HG02973 (cell line): ENCODE data around the gene ZNF529.
"Not testable (repeated sequence)": the region's sequence is repeated elsewhere in the genome, so short reads cannot be mapped to it uniquely, and the experiment has no call there.

Source experiments
- ATAC-seq: cut with Tn5 transposase; IDR thresholded peaks from one replicate; pipeline ENCODE4 v1.9.1; 2021; ENCODE audit warnings: moderate library complexity; ENCODE audit not compliant: unreplicated experiment

The ZNF529 gene

DNA sequence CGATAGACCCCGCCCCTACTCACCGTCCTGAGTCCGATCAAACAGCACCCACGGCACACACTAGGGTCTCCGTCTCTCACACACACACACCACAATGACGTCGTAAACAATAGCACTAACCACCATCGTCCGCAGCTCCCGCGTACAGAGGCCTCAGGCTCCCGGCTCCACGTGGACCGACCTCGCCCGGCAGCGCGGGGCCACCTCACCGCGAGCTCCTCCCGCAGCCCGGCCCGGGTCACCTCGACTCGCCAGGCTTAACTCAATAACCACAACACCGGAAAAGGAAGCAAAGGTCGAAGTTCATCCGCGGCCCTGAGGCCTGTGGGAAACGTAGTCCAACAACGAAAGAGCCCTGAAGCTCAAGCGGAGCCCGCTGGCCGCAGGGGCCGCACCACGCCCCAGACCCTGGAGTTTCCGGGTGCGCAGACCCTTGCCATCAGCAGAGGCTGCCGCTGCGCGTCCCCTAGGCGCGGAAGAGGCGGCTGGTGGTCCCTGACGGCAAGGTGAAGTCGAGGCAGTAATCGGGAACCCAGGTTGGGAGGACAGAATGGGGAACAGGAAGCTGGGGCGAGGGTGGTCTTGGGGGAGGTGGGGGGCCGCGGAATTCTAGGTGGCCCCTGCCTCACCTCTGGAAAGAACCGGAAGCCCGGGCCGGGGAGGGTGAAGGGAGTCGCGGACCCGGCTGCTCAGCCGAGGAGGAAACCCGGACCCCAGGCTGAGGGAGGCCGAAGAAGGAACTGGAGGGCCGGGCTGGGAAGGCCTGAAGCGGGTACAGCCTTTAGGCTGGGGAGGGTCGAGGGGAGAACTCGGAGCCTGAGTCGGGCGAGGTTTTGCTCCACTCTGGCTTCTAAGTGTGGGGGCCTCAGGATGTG is at the start of gene ZNF529:
Gene ZNF529, minus strand, starts transcription at position 273 of the 875 bp plus-strand sequence. CDS start 946 bp downstream, outside the sequence.
- ATAC-seq, result peak; percentile 80

DNA sequence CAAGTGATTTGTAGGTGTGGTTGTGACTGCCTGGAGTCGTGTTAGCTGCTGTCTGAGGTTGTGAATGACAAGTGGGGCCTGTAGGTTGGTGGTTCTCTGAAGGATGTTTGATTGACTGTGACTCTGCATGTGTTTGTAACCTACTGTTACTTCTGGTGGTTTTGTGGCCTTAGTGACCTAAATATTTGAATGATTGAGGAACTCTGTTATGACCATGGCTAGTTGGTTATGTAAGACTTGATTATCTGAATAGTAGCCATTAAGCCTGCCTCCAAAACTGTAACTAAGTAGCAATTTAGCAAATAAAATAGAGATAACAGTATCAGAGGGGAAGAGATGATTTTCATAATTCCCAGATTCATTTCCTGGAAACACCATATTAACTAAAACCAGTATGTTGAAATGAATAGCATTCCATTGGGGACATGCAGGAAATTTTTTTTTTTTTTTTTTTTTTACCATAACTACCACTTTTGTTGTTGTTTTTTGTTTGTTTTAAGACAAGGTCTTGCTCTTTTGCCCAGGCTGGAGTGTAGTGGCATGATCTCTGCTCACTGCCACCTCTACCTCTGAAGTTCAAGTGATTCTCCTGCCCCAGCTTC is 32.9 kb upstream of the ZNF529 start:
- ATAC-seq, result peak; percentile 3

DNA sequence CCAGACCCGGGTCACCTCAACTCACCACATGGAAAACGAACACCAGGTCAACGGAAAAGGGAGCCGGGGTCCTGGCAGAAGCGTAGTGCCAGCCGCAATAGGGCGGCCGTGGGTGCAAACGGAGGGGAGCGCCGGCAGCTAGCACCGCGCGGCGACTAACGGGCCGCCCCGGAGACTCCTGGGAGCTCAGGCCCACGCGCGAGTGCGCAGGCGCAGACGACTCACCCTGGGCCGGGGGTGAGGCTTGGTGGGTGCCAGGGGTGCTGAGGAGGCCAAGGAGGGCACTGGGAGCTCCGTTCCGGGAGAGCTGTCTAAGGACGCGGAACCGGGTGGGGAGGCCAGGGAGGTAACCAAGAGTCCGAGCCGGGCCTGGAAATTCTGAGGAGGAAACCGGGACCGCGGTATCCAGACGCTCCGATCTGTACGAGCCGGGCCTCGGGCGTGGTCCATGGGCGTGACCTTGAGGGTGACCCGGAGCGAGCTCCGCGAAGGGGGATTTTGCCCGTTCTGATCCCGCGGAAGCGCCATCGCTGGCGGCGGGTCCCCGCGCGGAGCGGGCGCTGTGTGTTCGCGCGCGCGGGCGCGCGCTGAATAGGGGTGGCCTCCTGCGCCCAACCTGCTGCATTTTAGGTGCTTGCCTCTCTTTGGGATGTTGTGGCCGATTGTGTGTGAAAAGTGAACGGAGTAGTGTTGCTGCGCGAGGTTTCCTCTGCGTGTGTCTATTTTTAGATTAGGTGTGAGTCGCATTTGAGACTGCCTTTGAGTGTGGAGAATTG is 32.2 kb upstream of the ZNF529 start, which contains the start of gene ZNF382:
Gene ZNF382, plus strand, starts transcription at position 213 of the 776 bp plus-strand sequence. CDS start 4,602 bp downstream, outside the sequence.
- ATAC-seq, result peak; percentile 42

DNA sequence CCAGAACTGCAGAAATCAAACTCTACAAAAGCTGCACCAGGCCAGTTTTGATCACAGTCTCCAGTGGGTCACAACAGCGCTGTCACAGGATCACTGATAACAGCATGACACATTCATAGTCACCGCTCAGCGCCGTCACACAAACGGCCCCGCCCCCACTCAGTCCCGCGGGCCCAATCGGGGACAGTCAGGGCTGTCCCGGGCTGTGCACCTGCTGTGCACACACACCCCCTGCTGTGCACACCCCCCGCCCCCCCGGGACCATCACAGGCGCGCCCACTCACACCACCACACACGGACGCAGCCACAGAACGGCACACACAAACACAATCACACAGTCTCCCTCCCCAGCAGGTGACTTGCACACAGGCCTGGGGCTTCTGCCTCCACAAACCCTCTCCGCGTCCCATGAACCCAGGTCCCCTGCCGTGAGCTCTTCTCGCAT is 31.6 kb upstream of the ZNF529 start:
- ATAC-seq, result peak; percentile 79

DNA sequence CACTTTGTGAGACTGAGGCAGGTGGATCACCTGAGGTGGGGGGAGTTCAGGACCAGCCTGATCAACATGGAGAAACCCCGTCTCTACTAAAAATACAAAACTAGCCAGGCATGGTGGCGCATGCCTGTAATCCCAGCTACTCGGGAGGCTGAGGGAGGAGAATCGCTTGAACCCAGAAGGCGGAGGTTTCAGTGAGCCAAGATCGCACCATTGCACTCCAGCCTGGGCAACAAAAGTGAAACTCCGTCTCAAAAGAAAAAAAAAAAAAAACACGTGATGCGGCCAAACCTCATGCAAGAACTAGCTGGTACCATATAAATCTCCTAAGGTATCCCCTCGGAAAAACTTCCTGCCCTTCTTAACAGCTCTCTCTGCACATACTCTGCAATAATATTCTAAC is 29.6 kb upstream of the ZNF529 start:
- not testable (repeated sequence) for ATAC-seq

DNA sequence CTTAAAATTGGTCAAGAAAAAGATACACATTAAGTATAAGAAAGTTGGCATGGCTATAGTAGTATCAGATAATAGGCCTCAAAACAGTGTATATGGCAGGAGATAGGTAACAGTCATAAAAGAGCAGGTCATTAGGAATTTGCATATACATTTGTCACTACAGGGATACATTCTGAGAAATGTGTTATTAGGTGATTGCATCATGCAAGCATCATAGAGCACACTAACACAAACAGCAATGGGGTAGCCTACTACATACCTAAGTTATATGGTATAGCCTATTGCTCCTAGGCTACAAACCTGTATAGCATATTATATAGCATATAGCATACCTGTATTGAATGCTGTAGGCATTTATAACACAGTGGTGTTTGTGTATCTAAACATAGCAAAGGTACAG is 6.2 kb upstream of the ZNF529 start:
- ATAC-seq, result no peak

DNA sequence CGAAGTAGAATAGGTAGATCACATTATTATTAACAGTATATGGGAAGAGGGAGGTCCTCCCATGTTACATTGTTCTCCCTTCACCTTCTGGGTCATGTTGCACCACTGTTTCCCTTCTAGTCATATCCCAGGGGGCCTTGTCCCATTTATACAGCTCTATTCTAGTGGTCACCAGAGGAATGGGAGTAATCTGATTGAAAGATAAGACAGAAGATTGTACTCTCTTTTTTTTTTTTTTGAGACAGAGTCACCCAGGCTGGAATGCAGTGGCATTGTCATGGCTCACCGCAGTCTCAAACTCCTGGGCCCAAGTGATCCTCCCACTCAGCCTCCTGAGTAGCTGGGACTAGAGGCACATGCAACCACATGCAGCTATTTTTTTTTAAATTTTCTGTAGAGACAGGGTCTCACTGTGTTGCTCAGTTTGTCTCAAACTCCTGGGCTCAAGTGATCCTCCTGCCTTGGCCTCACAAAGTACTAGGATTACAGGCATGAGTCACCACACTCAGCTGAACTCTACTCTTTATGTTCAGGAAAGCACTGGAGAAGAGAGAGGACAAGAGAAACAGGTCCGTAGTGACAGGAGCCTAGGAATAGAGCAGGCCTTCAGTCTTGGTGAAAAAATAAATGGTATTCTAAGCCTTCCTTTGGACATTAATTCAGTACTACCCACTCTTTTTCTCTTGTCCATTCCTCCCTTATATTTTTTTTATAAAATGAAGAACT is 4.3 kb upstream of the ZNF529 start:
- ATAC-seq, result no peak

DNA sequence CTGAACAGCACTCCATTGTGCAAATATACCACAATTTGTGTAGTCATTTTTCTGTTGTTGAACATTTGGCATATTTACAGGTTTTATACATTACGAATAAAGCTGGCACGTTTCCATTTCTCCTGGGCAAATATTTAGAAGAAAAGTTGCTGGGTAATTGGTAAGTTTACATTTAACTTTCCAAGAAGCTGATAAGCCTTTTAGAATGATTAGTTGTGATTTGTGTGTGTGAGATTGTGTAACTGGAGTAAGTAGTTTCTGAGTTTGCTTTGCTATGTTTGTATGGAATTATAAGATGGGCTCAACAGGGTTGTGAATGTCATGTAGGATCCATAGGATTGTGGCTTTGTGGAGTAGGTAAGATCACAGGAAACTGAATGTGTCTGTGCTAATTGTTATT is 1.6 kb upstream of the ZNF529 start:
- ATAC-seq, result no peak

DNA sequence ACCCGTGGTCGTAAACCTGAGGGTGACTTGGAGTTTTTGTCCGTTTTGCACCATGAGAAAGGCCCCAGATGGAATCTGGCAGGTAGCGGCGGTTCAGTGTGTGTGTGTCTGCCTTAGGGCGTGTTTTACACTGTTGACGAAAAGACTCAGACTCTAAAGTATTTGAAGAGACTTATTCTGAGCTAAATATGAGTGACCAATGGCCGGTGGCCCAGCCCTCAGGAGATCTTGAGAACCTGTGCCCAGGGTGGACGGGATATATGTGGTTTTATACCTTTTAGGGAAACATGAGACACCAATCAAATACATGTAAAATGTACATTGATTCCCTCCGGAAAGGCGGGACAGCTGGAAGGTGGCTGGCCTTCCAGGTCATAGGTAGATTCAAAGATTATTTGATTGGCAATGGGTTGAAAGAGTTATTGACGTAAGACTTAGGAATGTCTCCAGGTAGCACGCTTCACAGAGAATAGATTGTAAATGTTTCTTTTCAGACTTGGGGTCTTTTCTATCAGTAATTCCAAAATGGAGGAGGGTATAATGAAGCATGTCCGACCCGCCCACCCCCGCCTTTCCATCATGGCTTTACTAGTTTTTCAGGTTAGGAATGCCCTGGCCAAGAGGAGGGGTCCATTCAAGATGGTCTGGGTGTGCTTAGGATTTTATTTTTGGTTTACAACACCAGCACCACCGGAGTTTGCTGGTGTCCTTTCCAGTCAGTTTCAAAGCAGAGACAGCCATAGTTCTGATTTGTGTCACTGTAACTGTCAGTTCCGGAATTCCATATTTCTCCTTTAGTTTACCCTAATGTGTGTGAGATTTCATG is 1.0 kb upstream of the ZNF529 start:
- no peak for ATAC-seq

DNA sequence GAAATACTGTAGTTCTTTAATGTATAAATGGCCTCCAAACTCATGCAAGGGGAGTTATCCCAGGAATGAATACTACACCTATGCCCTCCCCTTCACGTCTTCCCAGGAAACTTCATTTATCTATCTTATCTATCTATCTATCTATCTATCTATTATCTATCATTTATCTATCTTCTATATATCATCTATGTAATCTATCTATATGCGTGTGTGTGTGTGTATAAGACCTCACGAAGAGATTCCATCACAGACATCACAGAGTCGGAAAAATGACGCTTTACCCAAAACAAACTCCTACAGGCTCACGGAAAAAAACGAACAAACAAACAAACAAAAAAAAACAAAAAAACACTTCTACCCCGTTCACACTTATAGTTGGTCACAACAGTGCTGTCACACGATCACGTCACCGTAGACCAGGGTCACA is 486 bp downstream of the ZNF529 start:
- ATAC-seq, result no peak

DNA sequence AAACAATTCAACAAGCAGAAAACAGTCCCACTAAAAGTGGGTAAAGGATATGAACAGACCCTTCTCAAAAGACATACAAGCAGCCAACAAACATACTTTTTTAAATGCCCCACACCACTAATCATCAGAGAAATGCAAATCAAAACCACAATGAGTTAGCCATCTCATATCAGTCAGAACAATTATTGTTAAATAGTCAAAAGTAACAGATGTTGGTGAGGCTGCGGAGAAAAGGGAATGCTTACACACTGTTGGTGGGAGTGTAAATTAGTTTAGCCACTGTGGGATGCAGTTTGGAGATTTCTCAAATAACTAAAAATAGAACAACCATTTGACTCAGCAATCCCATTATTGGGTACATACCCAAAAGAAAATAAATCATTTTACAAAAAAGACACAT is 8.7 kb downstream of the ZNF529 start:
- no peak for ATAC-seq

DNA sequence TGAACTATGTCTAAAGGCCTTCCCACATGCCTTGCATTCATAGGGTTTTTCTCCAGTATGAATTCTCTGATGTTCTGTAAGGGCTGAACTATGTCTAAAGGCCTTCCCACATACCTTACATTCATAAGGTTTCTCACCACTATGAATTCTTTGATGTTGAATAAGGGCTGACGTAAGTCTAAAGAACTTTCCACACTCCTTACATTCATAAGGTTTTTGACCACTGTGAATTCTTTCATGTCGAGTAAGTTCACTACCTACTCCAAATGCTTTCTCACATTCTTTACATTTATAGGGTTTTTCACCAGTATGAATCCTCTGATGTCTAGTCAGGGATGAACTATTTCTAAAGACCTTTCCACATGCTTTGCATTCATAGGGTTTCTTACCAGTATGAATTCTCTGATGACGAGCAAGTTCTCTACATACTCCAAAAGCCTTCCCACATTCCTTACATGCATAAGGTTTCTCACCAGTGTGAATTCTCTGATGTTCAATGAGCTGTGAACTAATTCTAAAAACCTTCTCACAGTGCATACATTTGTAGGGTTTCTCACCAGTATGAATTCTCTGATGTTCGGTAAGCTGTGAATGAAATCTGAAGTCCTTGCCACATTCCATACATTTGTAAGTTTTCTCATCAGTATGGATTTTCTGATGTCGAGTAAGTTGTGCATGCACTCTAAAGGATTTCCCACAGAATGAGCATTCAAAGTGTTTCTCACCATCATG is 25.9 kb downstream of the ZNF529 start:
- ATAC-seq, result no peak

DNA sequence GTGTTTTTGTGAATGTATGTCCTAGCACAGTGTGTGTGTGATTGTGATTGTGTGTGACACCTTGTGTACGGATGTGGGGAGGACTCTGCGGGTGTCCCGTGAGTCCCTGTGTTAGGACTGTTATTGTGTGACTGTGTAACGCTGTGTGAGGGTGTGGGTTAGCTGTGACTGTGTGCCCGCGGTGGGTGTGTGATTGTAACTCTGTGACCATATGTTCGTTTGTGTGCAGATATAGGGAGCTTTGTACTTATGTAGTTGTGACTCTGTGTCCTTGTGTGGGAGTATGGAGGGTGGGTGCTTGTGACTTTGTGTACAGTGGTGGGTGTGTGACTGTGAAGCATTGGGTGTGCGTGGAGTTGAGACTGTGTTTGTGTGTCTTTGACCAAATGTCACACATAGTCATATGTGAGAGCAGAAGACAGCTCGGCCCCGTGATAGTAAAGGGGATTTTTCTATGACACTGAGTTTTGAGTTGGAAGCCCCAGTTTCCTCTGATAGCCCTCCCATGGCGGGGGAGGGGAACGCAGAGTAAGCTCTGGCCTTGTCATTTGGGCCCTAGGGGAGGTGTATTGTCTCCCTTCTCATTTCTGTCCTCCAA is 44.1 kb downstream of the ZNF529 start:
- peak; percentile 10 for ATAC-seq

DNA sequence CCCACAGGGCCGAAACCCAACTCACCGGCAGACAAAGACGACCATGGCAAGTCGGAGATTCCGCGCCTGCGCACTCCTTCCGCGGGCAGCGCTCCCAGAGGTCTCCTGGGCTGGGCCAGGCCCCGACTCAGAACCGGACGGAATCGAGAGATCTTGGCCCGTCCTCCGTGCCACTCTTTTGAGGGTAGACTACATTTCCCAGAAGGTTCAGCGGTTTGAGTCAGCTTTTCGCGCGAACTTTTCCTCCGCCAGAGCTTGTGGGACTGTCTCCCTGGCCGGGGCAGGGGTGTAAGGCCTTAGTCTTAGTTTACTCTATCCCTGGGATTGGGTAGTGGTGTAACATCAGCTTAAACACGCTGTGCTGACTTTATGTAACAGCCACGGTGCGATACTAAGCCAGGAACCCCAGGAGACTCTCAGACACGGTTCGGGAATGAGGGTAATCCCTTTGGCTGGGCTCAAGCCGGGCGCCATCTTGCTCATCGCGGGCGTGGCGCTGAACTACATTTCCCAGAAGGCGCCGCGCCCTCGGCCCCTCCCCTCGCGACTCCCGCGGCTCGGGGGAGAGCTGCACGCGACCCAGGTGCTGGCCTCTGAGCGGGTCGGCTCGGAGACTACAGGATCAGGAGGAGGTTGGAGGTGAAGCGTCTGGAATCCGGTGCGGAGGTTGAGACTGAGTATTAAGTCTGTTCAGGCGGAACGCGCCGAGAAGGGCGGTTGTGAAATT is 44.7 kb downstream of the ZNF529 start, which contains the start of gene ZNF260:
Gene ZNF260, minus strand, starts transcription at position 78 of the 727 bp plus-strand sequence. CDS start 13,033 bp downstream, outside the sequence.
- peak; percentile 84 for ATAC-seq

DNA sequence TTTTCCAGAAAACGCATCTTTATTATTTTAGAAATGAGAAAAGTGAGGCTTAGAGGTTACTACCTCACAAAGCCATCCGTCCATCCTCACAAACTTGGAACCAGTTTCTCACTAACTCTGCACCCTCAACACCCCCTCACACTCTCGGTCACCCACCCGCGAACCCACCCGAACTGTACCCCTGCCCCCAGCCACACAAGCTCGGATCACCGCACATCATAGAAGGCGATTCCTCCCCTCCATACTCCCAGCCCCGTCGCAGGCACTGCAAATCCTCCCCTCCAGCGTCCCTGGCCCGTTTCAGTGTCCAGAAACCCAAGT is 45.3 kb downstream of the ZNF529 start:
- ATAC-seq, result no peak

DNA sequence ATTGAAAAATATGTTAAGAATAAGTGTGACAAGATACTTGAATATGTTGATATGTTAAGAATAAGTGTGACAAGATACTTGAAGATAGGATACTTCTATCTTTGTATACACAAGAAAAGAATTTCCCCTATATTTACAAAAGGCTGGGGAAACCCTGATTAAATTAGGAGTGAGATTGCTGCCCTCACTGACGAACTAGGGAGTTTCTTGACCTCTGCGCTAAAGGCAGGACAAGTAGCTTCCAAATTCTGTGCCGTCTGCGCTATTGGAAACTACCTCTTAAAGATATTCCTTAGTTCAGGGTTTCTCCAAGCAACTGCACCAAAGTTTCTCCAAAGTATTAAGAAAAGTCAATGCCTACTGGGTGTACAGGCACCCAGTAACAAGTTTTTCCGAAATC is 45.8 kb downstream of the ZNF529 start:
- ATAC-seq, result no peak

DNA sequence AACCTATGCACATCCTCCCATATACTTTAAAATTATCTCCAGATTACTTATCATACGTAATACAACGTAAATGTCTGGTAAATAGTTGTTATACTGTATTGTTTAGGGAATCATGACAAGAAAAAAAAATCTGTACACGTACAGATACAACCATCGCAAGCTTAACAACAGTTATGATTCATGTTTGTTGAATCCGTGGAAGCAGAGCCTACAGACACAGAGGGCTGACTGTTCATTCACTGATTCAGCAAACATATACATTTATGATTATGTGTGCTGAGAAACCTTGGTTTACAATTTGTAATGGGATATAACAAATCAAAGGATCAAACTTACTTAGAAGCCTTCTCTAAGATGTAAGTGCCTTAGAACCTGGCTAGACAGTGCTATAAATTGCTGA is 46.5 kb downstream of the ZNF529 start:
- ATAC-seq, result no peak

DNA sequence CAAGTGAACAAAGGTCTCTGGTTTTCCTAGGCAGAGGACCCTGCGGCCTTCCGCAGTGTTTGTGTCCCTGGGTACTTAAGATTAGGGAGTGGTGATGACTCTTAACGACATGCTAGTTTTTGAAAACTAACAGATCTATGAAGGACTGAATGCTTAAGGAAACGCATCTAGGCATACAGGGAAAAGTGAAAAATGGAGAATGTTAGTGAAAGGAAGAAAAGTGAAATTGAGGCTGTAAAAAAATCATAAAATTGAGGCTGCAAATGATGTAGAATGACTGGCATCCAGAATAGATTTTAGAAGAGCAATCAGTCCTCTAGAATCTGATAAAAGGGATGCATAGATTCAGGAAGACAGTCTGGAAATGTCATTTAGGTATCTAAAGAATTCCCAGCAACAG is 48.5 kb downstream of the ZNF529 start:
- ATAC-seq, result no peak
